Psoas muscle (tissue), 8 donors: ENCODE measurements around the gene MEX3D. TPM values are rescaled to one million over a fixed set of nuclear protein-coding genes. Genes with fewer than 3 reads are reported as not detected.

Experiments used
- ATAC-seq, 4 donors: fragments of 200-7000 bp; cut with Tn5 transposase; one replicate each; pipeline ENCODE4 v1.9.1; 2020; ENCODE audit warnings: moderate library complexity in 3 of 4, mild to moderate bottlenecking in 2 of 4
- DNase-seq, 2 donors: peaks; one replicate each; pipeline ENCODE4 v3.0.0-alpha.2; 2020
- H3K27ac ChIP-seq: fragments of 200-600 bp; one replicate; pipeline ENCODE4 v1.8.0; 2022
- H3K27me3 ChIP-seq, 3 donors: fragments of 200-600 bp in 1 of 3; one replicate each; pipeline versions ENCODE4 v1.6.1 to v1.8.0; 2013 to 2022; ENCODE audit warnings: low read length in 2 of 3, mild to moderate bottlenecking in 2 of 3, moderate library complexity in 1 of 3; ENCODE audit not compliant: insufficient read depth in 3 of 3
- H3K36me3 ChIP-seq, 2 donors: fragments of 200-600 bp in 1 of 2; one replicate each; pipeline versions ENCODE4 v1.6.1 to v1.8.0; 2013 to 2022; ENCODE audit warnings: low read depth in 1 of 2, mild to moderate bottlenecking in 1 of 2, moderate library complexity in 1 of 2; ENCODE audit not compliant: insufficient read depth in 1 of 2
- H3K4me1 ChIP-seq: fragments of 200-600 bp; one replicate; pipeline ENCODE4 v1.8.0; 2022
- H3K4me3 ChIP-seq: fragments of 200-600 bp; one replicate; pipeline ENCODE4 v1.8.0; 2022; ENCODE audit warnings: mild to moderate bottlenecking
- H3K9me3 ChIP-seq: fragments of 200-600 bp; one replicate; pipeline ENCODE4 v1.8.0; 2022
- WGBS, 3 donors: extraction: QIAGEN DNeasy Blood & Tissue Kit; methylation state at CpG; one replicate each; pipeline versions ENCODE4 v1.1.6 to v1.1.7; 2013; 5-methylcytosine and 5-hydroxymethylcytosine counted together
- intact Hi-C, 2 donors: fragments of 100-400 bp; cut with DNase I; formaldehyde crosslinking; loops; one replicate each; pipeline versions ENCODE4 v1.11.0 to v1.14.2; 2022
- polyA plus RNA-seq, 3 donors: library from polyadenylated mRNA; stranded (reverse); fragments of 200-250 nt; gene quantifications; one replicate each; pipeline ENCODE4 v1.2.3, GENCODE V29; 2013
- total RNA-seq, 4 donors: library from RNA; stranded (reverse); fragmentation: NEBNext Ultra II Directional in 2 of 4; extraction: Animal tissue kit (Norgen Biotek cat#: 25700) in 2 of 4; gene quantifications; one replicate each; pipeline versions ENCODE4 v1.2.1 to v1.2.4, GENCODE V29; 2021 to 2023
- TF ChIP-seq, protein P1 (sequence below): fragments of 200-600 bp; IDR thresholded peaks from one replicate; pipeline ENCODE4 v1.8.0; 2022; ENCODE audit warnings: antibody characterized with exemption
- donor health status: healthy with polysubstance abuse.
- donor health status: DM: no; HTN: no; CAD: no; lungs with moderate emphysema.
- donor health status: Bipolar disorder and iron deficiency.
- donor health status: healthy.
- donor health status: DM: yes; HTN: yes; CAD: no.
- donor health status: DM: no; HTN: no; CAD: no.
- donor health status: DM: no; HTN: no; CAD: no.
- donor health status: DM: yes; HTN: yes; CAD: no.

The MEX3D gene
- total and polyA plus RNA-seq, 7 donors = 0.70 to 3.7 (median 2.5) TPM

DNA sequence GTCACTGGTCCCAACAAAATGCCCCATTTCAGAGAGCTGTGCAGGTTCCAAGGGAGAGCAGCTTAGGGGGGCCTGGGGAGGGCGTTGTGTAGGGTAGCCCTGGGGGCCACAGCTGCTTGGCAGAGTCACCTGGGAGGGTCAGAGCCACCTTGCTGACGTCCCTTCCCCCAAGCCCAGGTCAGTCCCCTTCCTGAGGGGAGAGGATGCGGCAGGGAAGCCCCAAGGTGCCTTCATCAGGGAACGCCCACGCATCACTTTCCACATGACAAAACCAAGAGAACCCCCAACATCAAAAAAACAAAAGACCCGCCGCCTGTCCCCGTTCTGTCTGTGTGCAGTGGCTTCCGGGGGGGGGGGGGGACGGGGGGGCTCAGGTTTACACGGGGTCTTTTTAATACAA, 42.5 kb upstream of the MEX3D start:
- TF ChIP-seq, protein P1, sequence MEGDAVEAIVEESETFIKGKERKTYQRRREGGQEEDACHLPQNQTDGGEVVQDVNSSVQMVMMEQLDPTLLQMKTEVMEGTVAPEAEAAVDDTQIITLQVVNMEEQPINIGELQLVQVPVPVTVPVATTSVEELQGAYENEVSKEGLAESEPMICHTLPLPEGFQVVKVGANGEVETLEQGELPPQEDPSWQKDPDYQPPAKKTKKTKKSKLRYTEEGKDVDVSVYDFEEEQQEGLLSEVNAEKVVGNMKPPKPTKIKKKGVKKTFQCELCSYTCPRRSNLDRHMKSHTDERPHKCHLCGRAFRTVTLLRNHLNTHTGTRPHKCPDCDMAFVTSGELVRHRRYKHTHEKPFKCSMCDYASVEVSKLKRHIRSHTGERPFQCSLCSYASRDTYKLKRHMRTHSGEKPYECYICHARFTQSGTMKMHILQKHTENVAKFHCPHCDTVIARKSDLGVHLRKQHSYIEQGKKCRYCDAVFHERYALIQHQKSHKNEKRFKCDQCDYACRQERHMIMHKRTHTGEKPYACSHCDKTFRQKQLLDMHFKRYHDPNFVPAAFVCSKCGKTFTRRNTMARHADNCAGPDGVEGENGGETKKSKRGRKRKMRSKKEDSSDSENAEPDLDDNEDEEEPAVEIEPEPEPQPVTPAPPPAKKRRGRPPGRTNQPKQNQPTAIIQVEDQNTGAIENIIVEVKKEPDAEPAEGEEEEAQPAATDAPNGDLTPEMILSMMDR = no peak

DNA sequence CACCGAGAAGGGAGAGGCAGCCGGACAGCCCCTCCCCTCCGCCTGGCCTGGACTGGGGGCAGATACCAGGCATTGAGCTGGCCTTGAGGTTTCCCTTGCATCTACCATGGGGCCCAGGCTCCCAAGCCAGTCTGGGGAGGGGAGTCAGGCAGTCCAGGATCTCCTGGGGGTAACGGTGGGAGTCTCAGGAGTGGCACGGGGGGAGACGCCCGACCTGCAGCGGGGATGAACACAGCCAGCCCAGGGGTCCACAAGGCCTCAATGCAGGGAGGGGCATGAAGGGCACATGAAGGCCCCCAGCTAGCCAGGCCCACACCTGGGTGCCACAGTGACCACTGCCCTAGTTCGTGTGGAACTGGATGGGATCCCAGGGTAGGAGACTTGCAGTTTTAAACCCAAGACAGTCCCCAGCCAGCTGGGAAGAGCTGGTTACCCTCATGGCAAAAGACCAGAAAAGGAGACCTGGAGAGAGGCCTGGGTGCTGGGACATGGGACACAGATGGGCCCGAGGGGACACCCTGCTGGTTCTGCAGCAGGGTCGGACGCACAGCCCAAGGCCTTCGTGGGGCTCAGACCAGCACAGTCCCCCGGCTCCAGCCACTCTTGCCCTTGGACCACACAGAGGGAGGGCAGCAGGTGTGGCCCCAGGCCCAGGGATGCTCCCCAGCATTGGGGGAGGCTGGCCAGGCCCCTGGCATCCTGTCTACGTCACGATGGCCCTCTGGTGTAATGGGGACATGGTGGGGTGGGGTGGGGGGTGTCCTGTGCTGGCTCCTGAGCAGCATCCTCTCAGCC, 41.8 kb upstream of the MEX3D start:
- no peaks in the 10 kb centered on the region for H3K27me3 ChIP-seq
- intact Hi-C loops = loop anchor here in 1 of 2 donors (5.0 kb wide), 1 partner anchor 37 kb away; no protein-coding TSS in a partner anchor
- TF ChIP-seq, protein P1 = no peak
- peaks cover 6% of the 10 kb centered on the region for H3K4me1 ChIP-seq
- ATAC-seq = no peak
- no peak overlapping the region for H3K4me3 ChIP-seq
- peaks cover 2 to 40% of the 10 kb centered on the region in 2 donors for H3K36me3 ChIP-seq
- no peak overlapping the region for H3K27ac ChIP-seq
- H3K9me3 ChIP-seq = no peaks in the 10 kb centered on the region
- no peak for DNase-seq
- WGBS, 3 donors = 80 to 87% (median 86%) methylated on average over 15 to 16 of the region's 16 CpGs

More for the DNA sequence above, 42.5 kb upstream of the MEX3D start:
- intact Hi-C loops = loop anchor here in 1 of 2 donors (5.0 kb wide), 1 partner anchor 37 kb away; no protein-coding TSS in a partner anchor
- ATAC-seq (no peak), DNase-seq (no peak)
- Histone ChIP-seq H3K27ac (no peak overlapping the region), H3K36me3 (peaks cover 2 to 47% of the 10 kb centered on the region in 2 donors), H3K9me3 (no peaks in the 10 kb centered on the region), H3K27me3 (no peaks in the 10 kb centered on the region), H3K4me1 (peaks cover 6% of the 10 kb centered on the region), H3K4me3 (no peak overlapping the region)
- 78 to 82% (median 82%) methylated on average over 10 to 11 of the region's 11 CpGs for WGBS, 3 donors

DNA sequence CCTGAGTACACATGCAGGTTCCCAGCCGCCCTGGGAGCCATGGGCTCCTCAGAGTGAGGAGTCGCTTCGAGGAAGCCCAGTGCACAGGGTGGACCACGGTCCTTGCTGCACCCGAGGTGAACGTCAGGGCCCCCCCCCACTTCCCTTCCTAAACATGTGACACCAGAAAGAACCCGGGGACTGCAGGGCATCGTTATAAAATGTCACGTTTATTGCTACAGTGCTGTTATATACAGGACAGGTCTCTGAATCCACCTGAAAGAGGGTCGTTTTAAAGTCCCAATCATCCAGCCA, 40.9 kb upstream of the MEX3D start:
- no peak overlapping the region for H3K27ac ChIP-seq
- H3K9me3 ChIP-seq = no peaks in the 10 kb centered on the region
- ATAC-seq (no peak), DNase-seq (no peak)
- 41 to 60% (median 49%) methylated on average over 10 of the region's 10 CpGs for WGBS, 3 donors
- intact Hi-C loops = no loop called here
- H3K27me3 ChIP-seq = no peaks in the 10 kb centered on the region
- H3K4me3 ChIP-seq = no peak overlapping the region
- H3K36me3 ChIP-seq = peaks cover 2 to 31% of the 10 kb centered on the region in 2 donors
- TF ChIP-seq, protein P1 = no peak
- peaks cover 12% of the 10 kb centered on the region for H3K4me1 ChIP-seq

DNA sequence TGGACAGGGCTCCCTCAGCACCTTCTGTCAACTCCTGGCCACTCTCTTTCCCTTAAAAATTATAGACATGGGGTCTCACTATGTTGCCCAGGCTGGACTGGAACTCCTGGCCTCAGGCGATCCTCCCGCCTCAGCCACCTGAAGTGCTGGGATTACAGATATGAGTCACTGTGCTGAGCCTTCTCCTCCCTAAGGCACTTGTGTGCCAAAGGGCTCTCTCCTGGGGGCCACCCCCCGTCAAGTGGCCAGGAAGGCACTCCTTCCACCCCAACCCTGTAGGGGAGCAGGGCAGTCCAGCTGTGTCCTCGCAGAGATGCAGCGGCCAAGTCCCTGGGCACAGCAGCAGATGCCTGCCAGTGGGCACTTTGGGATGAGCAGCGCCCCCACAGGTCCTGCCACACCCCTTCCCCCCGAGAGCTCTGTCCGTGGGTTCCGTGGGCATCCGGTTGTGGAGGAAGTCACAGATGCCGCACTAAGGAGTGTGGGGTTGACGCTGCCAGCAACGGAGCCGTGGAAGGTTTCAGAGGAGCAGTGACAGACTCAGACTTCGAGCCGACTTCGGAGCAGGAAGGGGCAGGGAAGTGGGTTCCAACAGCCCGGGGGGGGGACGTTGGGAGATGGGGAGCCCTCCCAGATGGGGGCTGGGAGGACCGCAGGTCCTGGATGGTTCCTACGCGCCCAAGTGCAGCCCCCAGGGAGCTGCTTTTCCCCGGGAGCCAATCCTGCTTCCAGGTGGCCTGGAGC, 40.4 kb upstream of the MEX3D start:
- DNase-seq (no peak), ATAC-seq (no peak)
- intact Hi-C loops = no loop called here
- no peak overlapping the region for H3K4me3 ChIP-seq
- 48 to 68% (median 64%) methylated on average over 22 to 23 of the region's 23 CpGs for WGBS, 3 donors
- TF ChIP-seq, protein P1 = no peak
- no peaks in the 10 kb centered on the region for H3K27me3 ChIP-seq
- H3K27ac ChIP-seq = no peak overlapping the region
- H3K4me1 ChIP-seq = peaks cover 17% of the 10 kb centered on the region
- H3K36me3 ChIP-seq = peaks cover 2 to 28% of the 10 kb centered on the region in 2 donors
- H3K9me3 ChIP-seq = no peaks in the 10 kb centered on the region
